ENCODE data around the gene NRG2. TPM values are rescaled to one million over a fixed set of nuclear protein-coding genes. Genes with fewer than 3 reads are reported as not detected.

Gene NRG2
- total RNA-seq, 2 experiments from 2014 or later = 0.42 TPM; not detected in 1

GRCh38 chr5:139854029-139854605, 189.0 kb downstream of the NRG2 start:
- Mint-ChIP-seq H3K36me3 (no peaks in the 10 kb centered on the region), H3K4me1 (no peaks in the 10 kb centered on the region), H3K27me3 (peaks cover 9% of the 10 kb centered on the region), H3K4me3 (no peak overlapping the region), H3K27ac (no peak overlapping the region), H3K9me3 (ENCODE audit: low read depth) (no peaks in the 10 kb centered on the region)
- ATAC-seq (no peak), DNase-seq (no peak)
- CTCF ChIA-PET = no interaction called here

- Mint-ChIP-seq H3K9me3 (ENCODE audit: low read depth) (no peaks in the 10 kb centered on the region), H3K4me1 (peaks cover 4% of the 10 kb centered on the region), H3K27ac (no peak overlapping the region), H3K27me3 (peaks cover 13% of the 10 kb centered on the region), H3K4me3 (no peak overlapping the region), H3K36me3 (no peaks in the 10 kb centered on the region)
- ATAC-seq (no peak), DNase-seq (no peak)
- CTCF ChIA-PET = interaction anchor here (1.9 to 2.2 kb wide), 3 partner anchors 65 to 116 kb away, joined by 4 to 9 read pairs (median 7); no protein-coding TSS in a partner anchor
Observed at GRCh38 chr5:139852696-139853095, 190.4 kb downstream of the NRG2 start.

- DNase-seq (no peak), ATAC-seq (no peak)
- Mint-ChIP-seq H3K9me3 (ENCODE audit: low read depth) (no peaks in the 10 kb centered on the region), H3K27ac (no peak overlapping the region), H3K27me3 (peaks cover 23% of the 10 kb centered on the region), H3K4me3 (no peak overlapping the region), H3K4me1 (peaks cover 4% of the 10 kb centered on the region), H3K36me3 (no peaks in the 10 kb centered on the region)
- CTCF ChIA-PET = interaction anchor here (1.9 to 2.2 kb wide), 3 partner anchors 64 to 117 kb away, joined by 4 to 9 read pairs (median 7); no protein-coding TSS in a partner anchor
Observed at GRCh38 chr5:139851558-139851957, 191.5 kb downstream of the NRG2 start.

GRCh38 chr5:139850423-139851016, 192.6 kb downstream of the NRG2 start:
- H3K27me3 Mint-ChIP-seq = peaks cover 33% of the 10 kb centered on the region

GRCh38 chr5:139849942-139850341, 193.2 kb downstream of the NRG2 start:
- no peaks in the 10 kb centered on the region for H3K9me3 Mint-ChIP-seq (ENCODE audit: low read depth)
- H3K27ac Mint-ChIP-seq = no peak overlapping the region
- ATAC-seq = no peak

More at GRCh38 chr5:139850423-139851016, 192.6 kb downstream of the NRG2 start:
- DNase-seq (no peak), ATAC-seq (no peak)
- Mint-ChIP-seq H3K27ac (no peak overlapping the region), H3K9me3 (ENCODE audit: low read depth) (no peaks in the 10 kb centered on the region), H3K4me3 (no peak overlapping the region), H3K36me3 (no peaks in the 10 kb centered on the region), H3K4me1 (peaks cover 4% of the 10 kb centered on the region)
- CTCF ChIA-PET = interaction anchor here (1.4 to 2.3 kb wide), 3 partner anchors 63 to 119 kb away, joined by 9 to 16 read pairs (median 10); no protein-coding TSS in a partner anchor

GRCh38 chr5:139849501-139849900, 193.6 kb downstream of the NRG2 start:
- Mint-ChIP-seq H3K9me3 (ENCODE audit: low read depth) (no peaks in the 10 kb centered on the region), H3K27me3 (peaks cover 38% of the 10 kb centered on the region), H3K4me1 (peaks cover 4% of the 10 kb centered on the region), H3K27ac (no peak overlapping the region), H3K4me3 (peak overlapping the region; percentile 17), H3K36me3 (no peaks in the 10 kb centered on the region)
- CTCF ChIA-PET = interaction anchor here (0.9 to 3.5 kb wide), 5 partner anchors 11 to 120 kb away, joined by 3 to 16 read pairs (median 10); no protein-coding TSS in a partner anchor
- no peak for DNase-seq
- ATAC-seq = no peak

More at GRCh38 chr5:139849942-139850341, 193.2 kb downstream of the NRG2 start:
- Mint-ChIP-seq H3K4me1 (peaks cover 4% of the 10 kb centered on the region), H3K36me3 (no peaks in the 10 kb centered on the region), H3K4me3 (peak overlapping the region; percentile 17), H3K27me3 (peaks cover 37% of the 10 kb centered on the region)
- CTCF ChIA-PET = interaction anchor here (0.9 to 3.5 kb wide), 5 partner anchors 11 to 119 kb away, joined by 3 to 16 read pairs (median 10); no protein-coding TSS in a partner anchor
- no peak for DNase-seq

- DNase-seq = peak; percentile 46
- no peak overlapping the region for H3K27ac Mint-ChIP-seq
- CTCF ChIA-PET = interaction anchor here (0.8 to 3.5 kb wide), 7 partner anchors 61 to 146 kb away, joined by 3 to 16 read pairs (median 8); no protein-coding TSS in a partner anchor
- peaks cover 4% of the 10 kb centered on the region for H3K4me1 Mint-ChIP-seq
- H3K4me3 Mint-ChIP-seq = peak overlapping the region; percentile 63
- ATAC-seq = peak; percentile 28
- peaks cover 40% of the 10 kb centered on the region for H3K27me3 Mint-ChIP-seq
- H3K9me3 Mint-ChIP-seq (ENCODE audit: low read depth) = no peaks in the 10 kb centered on the region
- no peaks in the 10 kb centered on the region for H3K36me3 Mint-ChIP-seq
Observed at GRCh38 chr5:139848508-139849100, 194.5 kb downstream of the NRG2 start.

- Mint-ChIP-seq H3K9me3 (ENCODE audit: low read depth) (no peaks in the 10 kb centered on the region), H3K27ac (no peak overlapping the region), H3K36me3 (no peaks in the 10 kb centered on the region), H3K4me3 (peak overlapping the region; percentile 63), H3K27me3 (peaks cover 43% of the 10 kb centered on the region), H3K4me1 (peaks cover 4% of the 10 kb centered on the region)
- CTCF ChIA-PET = interaction anchor here (0.6 to 6.1 kb wide), 9 partner anchors 16 to 146 kb away, joined by 3 to 58 read pairs (median 4); no protein-coding TSS in a partner anchor
- peak; percentile 92 for ATAC-seq
- peak; percentile 81 for DNase-seq
Observed at GRCh38 chr5:139847790-139848507, 195.2 kb downstream of the NRG2 start.

GRCh38 chr5:139847091-139847490, 196.0 kb downstream of the NRG2 start:
- CTCF ChIA-PET = interaction anchor here (1.0 to 6.1 kb wide), 5 partner anchors 17 to 122 kb away, joined by 3 to 58 read pairs (median 8); no protein-coding TSS in a partner anchor
- DNase-seq (no peak), ATAC-seq (no peak)
- H3K4me1 Mint-ChIP-seq = peaks cover 4% of the 10 kb centered on the region
- no peaks in the 10 kb centered on the region for H3K36me3 Mint-ChIP-seq
- no peaks in the 10 kb centered on the region for H3K9me3 Mint-ChIP-seq (ENCODE audit: low read depth)
- peak overlapping the region; percentile 34 for H3K4me3 Mint-ChIP-seq
- H3K27ac Mint-ChIP-seq = no peak overlapping the region
- H3K27me3 Mint-ChIP-seq = peaks cover 43% of the 10 kb centered on the region

GRCh38 chr5:139845846-139846681, 197.0 kb downstream of the NRG2 start:
- CTCF ChIA-PET = interaction anchor here (0.9 to 6.1 kb wide), 4 partner anchors 18 to 123 kb away, joined by 3 to 58 read pairs (median 4); no protein-coding TSS in a partner anchor
- ATAC-seq (no peak), DNase-seq (no peak)
- peaks cover 4% of the 10 kb centered on the region for H3K4me1 Mint-ChIP-seq
- no peak overlapping the region for H3K4me3 Mint-ChIP-seq
- H3K27ac Mint-ChIP-seq = no peak overlapping the region
- no peaks in the 10 kb centered on the region for H3K9me3 Mint-ChIP-seq (ENCODE audit: low read depth)
- no peaks in the 10 kb centered on the region for H3K36me3 Mint-ChIP-seq
- peaks cover 54% of the 10 kb centered on the region for H3K27me3 Mint-ChIP-seq

GRCh38 chr5:139844472-139845145, 198.5 kb downstream of the NRG2 start:
- Mint-ChIP-seq H3K36me3 (no peaks in the 10 kb centered on the region), H3K27me3 (peaks cover 51% of the 10 kb centered on the region), H3K4me3 (no peak overlapping the region), H3K9me3 (ENCODE audit: low read depth) (no peaks in the 10 kb centered on the region), H3K27ac (no peak overlapping the region), H3K4me1 (peaks cover 4% of the 10 kb centered on the region)
- CTCF ChIA-PET = interaction anchor here (1.1 to 6.1 kb wide), 5 partner anchors 47 to 124 kb away, joined by 3 to 58 read pairs (median 5); no protein-coding TSS in a partner anchor
- DNase-seq (peak; percentile 85), ATAC-seq (peak; percentile 27)

- CTCF ChIA-PET = interaction anchor here (1.1 to 6.1 kb wide), 6 partner anchors 20 to 125 kb away, joined by 3 to 58 read pairs (median 6); no protein-coding TSS in a partner anchor
- no peak for DNase-seq
- no peaks in the 10 kb centered on the region for H3K9me3 Mint-ChIP-seq (ENCODE audit: low read depth)
Observed at GRCh38 chr5:139843991-139844390, 199.1 kb downstream of the NRG2 start.

More at GRCh38 chr5:139843991-139844390, 199.1 kb downstream of the NRG2 start:
- Mint-ChIP-seq H3K36me3 (no peaks in the 10 kb centered on the region), H3K4me1 (peaks cover 3% of the 10 kb centered on the region), H3K27ac (no peak overlapping the region), H3K4me3 (no peak overlapping the region), H3K27me3 (peaks cover 45% of the 10 kb centered on the region)
- ATAC-seq = no peak

All from activated CD8-positive, alpha-beta memory T cell treated with anti-CD3 and anti-CD28 coated beads, Interleukin-2, amount 10 ng/mL, durations not matched to agents 7 days and 5 days (primary cell).